Stimulated activated CD8-positive, alpha-beta memory T cell treated with anti-CD3 and anti-CD28 coated beads, Interleukin-12 subunit alpha, Interleukin-12 subunit beta, amount 100 ng/mL, for 24 hours (primary cell): ENCODE measurements around the gene FAM131B.

Experiments used
- DNase-seq: peaks from one replicate; pipeline ENCODE4 v3.0.0-alpha.2; 2020; ENCODE audit errors: extremely low read depth

Gene FAM131B

GRCh38 chr7:143359771-143360353 is 2.7 kb downstream of the FAM131B start:
- no peak for DNase-seq

DNA sequence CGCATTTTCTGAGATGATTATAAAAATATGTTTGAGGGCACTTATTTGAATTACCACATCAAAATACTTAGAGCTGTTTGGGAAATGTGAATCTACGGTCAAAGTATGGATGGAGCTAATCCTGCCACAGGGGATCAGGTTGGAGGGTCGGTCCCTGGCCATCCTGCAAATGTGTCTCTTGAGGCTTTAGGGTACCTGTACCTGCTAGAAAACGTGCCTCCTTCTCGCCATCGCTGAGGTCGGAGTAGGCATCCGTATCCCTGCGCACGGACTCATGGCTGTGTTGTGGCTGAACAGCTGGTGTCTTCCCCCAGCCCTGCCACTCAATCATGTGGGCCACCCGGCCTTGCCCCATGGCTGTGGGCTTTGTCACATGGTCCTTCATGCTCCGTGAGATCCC is 3.9 kb downstream of the FAM131B start:
- no peak for DNase-seq

DNA sequence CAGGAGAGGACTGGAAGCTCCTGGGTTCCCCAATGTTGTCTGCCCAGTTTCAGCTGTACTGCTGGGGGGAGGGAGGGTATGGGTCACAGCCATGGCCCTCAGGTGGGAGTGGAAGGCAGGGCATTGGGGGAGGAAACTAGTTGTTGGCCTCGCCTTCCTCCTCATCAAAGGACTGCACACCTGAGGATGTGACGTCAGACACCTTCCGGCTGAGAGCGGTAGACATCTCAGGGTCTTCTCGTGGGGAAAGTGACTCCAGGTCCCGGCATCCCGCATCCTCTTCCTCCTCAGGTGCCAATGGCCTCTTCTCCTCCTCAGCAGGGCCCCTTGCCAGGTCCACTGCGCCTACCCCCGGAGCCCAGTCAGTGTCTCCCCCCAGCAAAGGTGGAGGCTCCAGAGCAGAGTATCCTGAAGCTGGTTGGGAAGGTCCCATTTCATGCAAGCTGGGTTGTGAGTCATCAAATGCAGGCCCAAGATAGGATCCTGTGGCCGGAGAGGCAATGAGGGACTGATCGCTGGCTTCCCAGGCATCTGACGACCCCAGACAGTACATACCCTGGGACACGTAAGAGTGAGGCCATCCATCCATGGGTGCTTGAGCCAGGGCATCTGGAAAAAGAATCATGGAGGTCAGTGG is 6.0 kb downstream of the FAM131B start:
- DNase-seq = no peak

DNA sequence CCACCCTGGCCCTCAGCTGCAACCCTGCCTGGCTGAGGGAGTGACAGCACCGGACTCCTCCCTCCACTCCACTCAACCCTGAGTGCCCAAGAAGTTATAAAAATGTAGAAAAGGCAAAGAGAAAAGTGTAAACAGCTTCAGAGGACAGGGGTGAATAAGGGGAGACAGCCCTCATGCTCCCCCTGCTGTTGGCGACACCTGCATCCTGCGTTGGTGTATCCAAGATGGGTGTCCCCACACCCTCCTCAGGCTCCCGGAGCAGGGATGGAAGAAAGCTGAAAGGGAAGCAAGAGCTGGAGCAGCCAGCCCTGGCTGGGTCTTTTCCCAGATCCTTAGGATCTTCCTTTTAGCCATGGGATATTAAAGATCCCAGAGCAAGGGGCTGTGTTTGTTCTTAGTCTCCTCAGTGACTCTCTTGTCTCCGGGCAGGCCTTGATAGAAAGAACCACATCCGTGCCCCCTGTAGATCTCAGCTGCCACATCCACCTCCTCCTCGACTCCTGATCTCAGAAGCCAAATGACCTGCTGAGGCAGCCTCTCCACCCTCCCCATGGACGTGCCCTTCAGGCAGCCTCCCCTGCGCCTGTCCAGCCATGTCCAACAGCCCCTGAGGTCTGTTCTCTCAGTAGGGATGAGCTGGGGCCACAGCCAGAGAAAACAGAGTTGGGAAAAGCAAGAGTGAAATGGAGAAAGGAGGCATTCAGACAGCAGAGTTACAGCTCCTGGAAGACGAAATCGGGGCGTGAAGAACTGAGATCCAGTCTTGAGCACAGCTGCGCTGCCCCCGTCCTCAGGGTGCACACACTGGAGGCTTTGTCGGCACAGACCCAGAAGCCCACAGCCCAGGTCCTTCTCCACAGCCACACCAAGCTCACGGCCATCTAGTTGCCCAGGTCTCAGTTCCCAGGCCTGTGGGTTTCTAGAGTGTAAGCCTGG is 6.8 kb downstream of the FAM131B start:
- DNase-seq = no peak

GRCh38 chr7:143354965-143355364 is 7.5 kb downstream of the FAM131B start:
- no peak for DNase-seq

- DNase-seq = no peak
Measured at GRCh38 chr7:143354376-143354775, 8.1 kb downstream of the FAM131B start.

DNA sequence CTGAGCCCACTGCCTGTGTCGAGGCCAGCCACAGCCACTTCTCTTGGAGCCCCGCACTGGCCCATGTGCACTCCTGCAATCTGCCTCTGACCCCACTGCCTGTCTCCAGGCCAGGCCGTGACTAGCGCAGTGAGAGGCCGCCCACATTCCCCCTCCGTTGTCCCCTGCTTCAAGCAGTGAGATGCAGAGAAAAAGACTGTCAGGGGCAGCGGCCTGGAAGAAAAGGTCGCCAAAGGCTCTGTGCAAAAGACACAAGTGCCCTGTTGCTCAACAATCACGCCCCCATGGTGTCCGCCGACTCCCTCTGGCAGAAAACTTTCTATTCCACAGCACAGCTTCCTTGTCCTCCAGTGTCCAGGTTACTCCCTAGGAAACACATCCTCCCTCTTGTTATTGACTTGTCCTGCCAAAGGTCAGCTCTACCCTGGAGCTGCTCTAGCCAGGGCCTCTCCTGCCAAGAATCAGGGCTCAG is 9.9 kb downstream of the FAM131B start:
- no peak for DNase-seq

GRCh38 chr7:143351574-143351973 is 10.9 kb downstream of the FAM131B start:
- no peak for DNase-seq

- no peak for DNase-seq
Measured at GRCh38 chr7:143351060-143351459, 11.5 kb downstream of the FAM131B start.

DNA sequence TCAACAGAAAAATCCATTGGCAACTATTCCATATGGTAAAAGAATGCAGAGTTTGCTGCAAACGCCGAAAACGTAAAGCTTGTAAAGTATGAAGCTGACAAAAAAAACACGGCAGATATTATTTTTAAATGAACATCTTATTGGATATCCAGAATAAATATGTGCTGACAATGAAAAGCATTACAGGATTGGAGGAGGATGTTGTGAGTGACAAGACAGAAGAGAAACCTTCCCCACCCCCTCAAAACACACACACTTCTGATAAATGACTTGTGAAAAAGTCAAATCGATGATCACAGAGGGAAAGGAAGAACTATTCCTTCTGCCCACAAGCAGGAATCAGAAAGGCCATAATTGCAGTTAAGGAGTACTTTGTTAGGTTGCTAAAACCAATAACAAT is 14.6 kb downstream of the FAM131B start:
- no peak for DNase-seq

DNA sequence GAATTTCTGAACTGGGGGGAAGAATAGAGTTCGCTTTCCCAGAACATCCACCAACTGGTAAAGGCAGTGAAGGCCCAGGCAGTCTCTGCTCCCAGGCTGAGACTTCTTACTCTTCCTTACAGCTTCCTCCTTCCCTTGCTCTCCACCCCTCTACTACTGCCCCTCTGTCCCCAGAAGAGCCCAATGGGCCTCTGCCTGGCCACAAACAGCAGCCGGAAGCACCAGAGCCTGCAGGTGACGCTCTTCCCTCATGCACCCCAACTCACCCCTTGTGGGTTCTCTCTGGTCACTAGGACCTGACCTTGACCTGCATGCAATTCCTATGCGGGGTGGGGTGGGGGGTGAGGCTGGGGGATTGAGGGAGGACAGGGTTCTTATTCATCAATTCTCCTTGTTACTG is 16.5 kb downstream of the FAM131B start:
- DNase-seq = no peak

DNA sequence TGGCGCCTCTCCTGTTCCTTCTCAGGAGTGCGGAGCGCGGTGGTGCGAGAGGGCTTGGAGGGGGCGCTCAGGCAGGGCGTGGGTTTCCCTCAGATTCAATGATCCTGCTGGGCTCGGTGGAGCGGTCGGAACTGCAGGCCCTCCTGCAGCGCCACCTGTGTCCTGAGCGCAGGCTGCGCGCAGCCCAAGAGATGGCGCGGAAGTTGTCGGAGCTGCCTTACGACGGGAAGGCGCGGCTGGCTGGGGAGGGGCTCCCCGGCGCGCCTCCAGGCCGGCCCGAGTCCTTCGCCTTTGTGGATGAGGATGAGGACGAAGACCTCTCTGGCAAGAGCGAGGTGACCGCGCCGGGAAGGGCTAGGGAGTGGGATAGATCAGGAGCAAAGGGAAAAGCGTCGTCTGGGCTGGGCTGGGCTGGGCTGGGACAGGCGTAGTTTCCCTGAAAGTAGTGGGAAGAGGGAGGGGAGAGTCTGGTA is 17.0 kb downstream of the FAM131B start:
- peak; percentile 22 for DNase-seq

DNA sequence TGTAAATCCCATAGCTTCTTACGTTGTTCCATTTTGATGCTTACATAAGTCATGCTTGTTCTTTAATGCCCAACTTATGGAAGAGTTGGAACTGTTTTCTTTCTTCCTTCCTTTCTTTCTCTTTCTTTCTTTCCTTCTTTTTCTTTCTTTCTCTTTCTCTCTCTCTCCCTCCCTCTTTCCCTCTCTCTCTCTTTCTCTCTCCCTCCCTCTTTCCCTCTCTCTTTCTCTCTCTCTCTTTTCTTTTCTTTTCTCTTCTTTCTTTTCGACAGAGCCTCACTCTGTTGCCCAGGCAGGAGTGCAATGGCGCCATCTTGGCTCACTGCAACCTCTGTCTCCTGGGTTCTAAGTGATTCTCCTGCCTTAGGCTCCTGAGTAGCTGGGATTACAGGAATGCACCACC is 18.9 kb downstream of the FAM131B start:
- DNase-seq = no peak

DNA sequence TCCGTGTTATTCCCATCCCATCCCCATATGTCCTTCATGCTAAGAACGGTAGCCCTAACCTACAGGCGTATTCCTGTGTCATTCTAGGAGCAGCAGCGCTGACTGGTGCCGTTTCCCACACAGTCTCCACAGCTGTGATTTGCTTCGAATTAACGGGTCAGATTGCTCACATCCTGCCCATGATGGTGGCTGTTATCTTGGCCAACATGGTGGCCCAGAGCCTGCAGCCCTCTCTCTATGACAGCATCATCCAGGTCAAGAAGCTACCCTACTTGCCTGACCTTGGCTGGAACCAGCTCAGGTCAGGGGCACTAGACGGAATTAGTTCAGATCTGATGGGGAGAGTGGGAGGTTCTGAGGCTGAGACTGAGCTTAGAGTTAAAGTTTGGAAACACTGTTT is 20.7 kb downstream of the FAM131B start:
- no peak for DNase-seq

DNA sequence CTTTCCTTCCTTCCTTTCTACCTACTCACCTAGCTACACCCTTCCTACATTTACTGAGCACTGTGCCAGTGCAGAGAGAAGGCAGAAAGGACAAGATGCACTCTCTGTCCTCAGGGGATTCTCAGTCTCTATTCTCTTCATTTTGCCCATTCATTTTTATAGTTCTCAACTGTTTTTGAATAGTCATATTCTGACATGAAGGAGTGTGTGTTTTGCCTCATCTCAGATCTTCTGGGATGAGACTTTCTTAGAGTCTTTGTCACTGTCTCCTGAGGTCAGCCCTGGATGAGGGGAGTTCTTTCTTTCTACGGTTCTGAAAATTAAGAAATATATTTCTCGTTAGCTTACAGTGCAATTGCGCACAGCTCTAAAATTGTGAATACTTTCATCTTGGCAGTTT is 25.3 kb downstream of the FAM131B start:
- DNase-seq = no peak

DNA sequence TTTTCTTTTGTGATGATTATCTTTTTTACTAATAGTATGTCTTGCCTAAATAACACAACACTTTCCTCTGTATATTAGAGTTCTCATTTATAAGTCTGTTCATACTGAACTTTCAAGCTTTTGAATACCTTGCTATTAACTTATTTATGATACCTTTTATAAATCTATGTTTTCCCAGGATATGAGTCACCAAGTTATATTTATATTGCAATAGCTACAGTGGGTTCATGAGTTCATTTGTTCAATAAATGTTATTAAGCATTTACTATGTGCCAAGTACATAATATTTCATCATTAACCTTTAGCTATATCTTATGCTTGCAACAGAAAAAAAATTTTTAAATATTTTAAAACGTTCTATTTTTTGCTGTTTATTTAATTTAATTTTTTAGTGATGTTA is 28.3 kb downstream of the FAM131B start:
- DNase-seq = no peak

- no peak for DNase-seq
Measured at GRCh38 chr7:143331179-143331801, 31.2 kb downstream of the FAM131B start.

- DNase-seq = no peak
Measured at GRCh38 chr7:143329471-143330170, 32.9 kb downstream of the FAM131B start.

DNA sequence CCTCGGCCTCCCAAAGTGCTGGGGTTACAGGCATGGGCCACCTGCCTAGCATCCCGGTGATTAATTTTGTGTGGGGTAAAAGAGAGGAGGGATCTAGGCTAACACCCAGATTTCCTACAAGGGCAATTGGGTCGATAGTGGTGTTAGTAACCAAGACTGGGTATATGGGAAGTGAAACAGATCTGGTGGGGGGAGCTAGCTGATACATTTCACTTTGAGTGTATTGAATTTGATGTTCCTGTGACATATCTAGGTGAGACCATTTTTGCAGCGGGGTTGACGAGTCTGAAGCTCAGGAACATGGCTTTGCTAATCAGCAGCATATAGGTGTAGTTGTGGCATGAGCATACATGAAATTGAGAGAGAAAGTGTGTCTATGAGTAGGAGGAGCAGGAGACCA is 34.6 kb downstream of the FAM131B start:
- DNase-seq = no peak

GRCh38 chr7:143325240-143325639 is 37.3 kb downstream of the FAM131B start:
- DNase-seq = no peak

DNA sequence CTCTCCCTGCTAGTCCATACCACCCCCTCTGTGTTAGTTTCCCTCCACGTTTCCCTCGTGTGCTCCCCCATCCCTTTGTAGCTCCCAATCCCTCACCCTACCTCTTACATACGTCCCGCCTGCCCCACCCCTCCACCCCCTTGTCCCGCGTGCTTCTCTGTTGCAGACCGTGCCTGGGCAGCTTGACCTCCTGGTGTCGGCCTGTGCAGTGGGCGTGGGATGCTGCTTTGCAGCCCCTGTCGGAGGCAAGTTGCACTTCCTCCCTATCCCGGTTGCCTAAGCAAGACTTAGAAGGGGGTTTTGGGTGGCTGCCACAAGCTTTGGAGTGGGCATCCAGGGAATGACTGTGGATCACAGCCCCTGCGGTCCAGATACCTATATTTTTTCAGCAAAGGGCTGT is 38.9 kb downstream of the FAM131B start:
- DNase-seq = no peak
